ENCODE results near the gene TNIK. TPM values are rescaled to one million over a fixed set of nuclear protein-coding genes. Genes with fewer than 3 reads are reported as not detected.

TNIK gene
- total and polyA plus RNA-seq, 2 experiments from 2014 or later: 14.6 to 34.3 TPM

GRCh38 chr3:171086914-171087313 lies 373.3 kb downstream of the TNIK start:
- peaks cover 16% of the 10 kb centered on the region for H3K36me3 Mint-ChIP-seq (ENCODE audit: low read depth)
- no peaks in the 10 kb centered on the region for H3K9me2 ChIP-seq (ENCODE audit: insufficient read depth)
- H3K4me3 ChIP-seq: no peak overlapping the region
- H2AFZ ChIP-seq: no peak overlapping the region
- 0 out of 2 replicates have a peak, but pooled peaks cover 3% of the 10 kb centered on the region for H4K20me1 ChIP-seq (replicated peaks; ENCODE audit: insufficient read depth)
- no peaks in the 10 kb centered on the region for H3K79me2 ChIP-seq (replicated peaks; ENCODE audit: insufficient read depth)
- H3K27me3 ChIP-seq (ENCODE audit: insufficient read depth): no peaks in the 10 kb centered on the region
- TF ChIP-seq ZNF331 (CRISPR knock-in tag; IDR thresholded peaks at IDR 0.05; ENCODE audit: low read depth) (no peak), CTCF (conservative IDR thresholded peaks at IDR 0.05; ENCODE audit: low read depth in 2 of 2) (no peak), EZH2 (IDR thresholded peaks at IDR 0.05; ENCODE audit: low read depth, unreplicated experiment) (no peak), STAT1 (IDR thresholded peaks at IDR 0.05; ENCODE audit: unreplicated experiment) (no peak), ZNF462 (CRISPR knock-in tag; IDR thresholded peaks at IDR 0.05) (no peak), CREB1 (CRISPR knock-in tag; IDR thresholded peaks at IDR 0.05; ENCODE audit: low read depth) (no peak), REST (IDR thresholded peaks at IDR 0.05; ENCODE audit: unreplicated experiment) (no peak), NANOG (IDR thresholded peaks at IDR 0.05; ENCODE audit: borderline replicate concordance) (no peak), POLR2AphosphoS5 (IDR thresholded peaks at IDR 0.05; ENCODE audit: low read depth) (no peak), JUNB (IDR thresholded peaks at IDR 0.05; ENCODE audit: unreplicated experiment) (no peak), EZH2phosphoT487 (IDR thresholded peaks at IDR 0.05; ENCODE audit: unreplicated experiment) (no peak), ZNF114 (CRISPR knock-in tag; IDR thresholded peaks at IDR 0.05) (no peak)
- TF ChIP-seq, protein P1, sequence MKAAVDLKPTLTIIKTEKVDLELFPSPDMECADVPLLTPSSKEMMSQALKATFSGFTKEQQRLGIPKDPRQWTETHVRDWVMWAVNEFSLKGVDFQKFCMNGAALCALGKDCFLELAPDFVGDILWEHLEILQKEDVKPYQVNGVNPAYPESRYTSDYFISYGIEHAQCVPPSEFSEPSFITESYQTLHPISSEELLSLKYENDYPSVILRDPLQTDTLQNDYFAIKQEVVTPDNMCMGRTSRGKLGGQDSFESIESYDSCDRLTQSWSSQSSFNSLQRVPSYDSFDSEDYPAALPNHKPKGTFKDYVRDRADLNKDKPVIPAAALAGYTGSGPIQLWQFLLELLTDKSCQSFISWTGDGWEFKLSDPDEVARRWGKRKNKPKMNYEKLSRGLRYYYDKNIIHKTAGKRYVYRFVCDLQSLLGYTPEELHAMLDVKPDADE (IDR thresholded peaks at IDR 0.05): no peak
- H3K9me3 Mint-ChIP-seq: no peaks in the 10 kb centered on the region
- ATAC-seq (no peak), DNase-seq (ENCODE audit: low spot score) (no peak)
- H3K4me1 Mint-ChIP-seq: no peaks in the 10 kb centered on the region
- H3K27me3 Mint-ChIP-seq (ENCODE audit: insufficient read depth, low read depth, poor library complexity): no peaks in the 10 kb centered on the region
- no peak overlapping the region for H3K27ac ChIP-seq (ENCODE audit: low read depth)
- H3K4me2 ChIP-seq: no peak overlapping the region
- H3K4me1 ChIP-seq (ENCODE audit: insufficient read depth): no peaks in the 10 kb centered on the region
- H3K4me3 Mint-ChIP-seq: no peak overlapping the region
- no peaks in the 10 kb centered on the region for H3F3A ChIP-seq (replicated peaks; ENCODE audit: low read depth)
- H3K27ac Mint-ChIP-seq: no peak overlapping the region
- H3K36me3 ChIP-seq (ENCODE audit: insufficient read depth): no peaks in the 10 kb centered on the region; the same call in 1 of the 2 replicates
